ENCODE data around the gene PBX1.

- TF ChIP-seq CTCF (IDR thresholded peaks at IDR 0.05; ENCODE audit: low read depth, low read length, missing input control) (no peak), YY1 (IDR thresholded peaks at IDR 0.05) (no peak), SP1 (IDR thresholded peaks at IDR 0.05) (no peak), GABPA (IDR thresholded peaks at IDR 0.05 in 1 of 2, conservative IDR thresholded peaks at IDR 0.05 in 1 of 2) (no peak), HNF4A (conservative IDR thresholded peaks at IDR 0.05) (no peak)
Measured at GRCh38 chr1:164771041-164771618, 212.1 kb downstream of the PBX1 start.
